Activated CD8-positive, alpha-beta memory T cell treated with anti-CD3 and anti-CD28 coated beads for 24 hours (primary cell): ENCODE data around the gene PTGDR2.

Experiments
- DNase-seq: peaks from one replicate; pipeline ENCODE4 v3.0.0-alpha.2; 2020

Gene PTGDR2

GRCh38 chr11:60873533-60873932, 17.8 kb upstream of the PTGDR2 start:
- DNase-seq: no peak

DNA sequence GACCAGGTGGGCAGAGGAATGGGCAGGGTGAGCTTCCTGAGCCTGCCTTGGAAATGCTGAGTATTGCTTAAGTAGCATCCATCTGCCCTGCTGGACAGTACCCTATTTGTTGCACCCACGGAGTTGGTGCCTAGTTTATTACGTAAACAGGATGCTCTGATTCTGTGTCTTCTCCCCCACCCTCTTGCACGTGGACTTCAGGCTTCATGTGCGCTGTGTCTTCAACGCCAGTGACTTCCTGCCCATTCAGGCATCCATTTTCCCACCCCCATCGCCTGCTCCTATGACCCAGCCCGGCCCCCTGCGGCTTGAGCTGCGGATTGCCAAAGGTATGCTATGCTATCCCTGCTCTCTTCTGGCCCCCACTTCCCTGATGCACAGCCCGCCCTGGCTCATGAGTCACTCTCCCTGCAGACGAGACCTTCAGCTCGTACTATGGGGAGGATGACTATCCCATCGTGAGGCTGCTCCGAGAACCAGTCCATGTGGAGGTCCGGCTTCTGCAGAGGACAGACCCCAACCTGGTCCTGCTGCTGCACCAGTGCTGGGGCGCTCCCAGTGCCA, 17.3 kb upstream of the PTGDR2 start:
- peak; percentile 57 for DNase-seq

- peak; percentile 55 for DNase-seq
These were observed 16.6 kb upstream of the PTGDR2 start for GRCh38 chr11:60872124-60872960.

DNA sequence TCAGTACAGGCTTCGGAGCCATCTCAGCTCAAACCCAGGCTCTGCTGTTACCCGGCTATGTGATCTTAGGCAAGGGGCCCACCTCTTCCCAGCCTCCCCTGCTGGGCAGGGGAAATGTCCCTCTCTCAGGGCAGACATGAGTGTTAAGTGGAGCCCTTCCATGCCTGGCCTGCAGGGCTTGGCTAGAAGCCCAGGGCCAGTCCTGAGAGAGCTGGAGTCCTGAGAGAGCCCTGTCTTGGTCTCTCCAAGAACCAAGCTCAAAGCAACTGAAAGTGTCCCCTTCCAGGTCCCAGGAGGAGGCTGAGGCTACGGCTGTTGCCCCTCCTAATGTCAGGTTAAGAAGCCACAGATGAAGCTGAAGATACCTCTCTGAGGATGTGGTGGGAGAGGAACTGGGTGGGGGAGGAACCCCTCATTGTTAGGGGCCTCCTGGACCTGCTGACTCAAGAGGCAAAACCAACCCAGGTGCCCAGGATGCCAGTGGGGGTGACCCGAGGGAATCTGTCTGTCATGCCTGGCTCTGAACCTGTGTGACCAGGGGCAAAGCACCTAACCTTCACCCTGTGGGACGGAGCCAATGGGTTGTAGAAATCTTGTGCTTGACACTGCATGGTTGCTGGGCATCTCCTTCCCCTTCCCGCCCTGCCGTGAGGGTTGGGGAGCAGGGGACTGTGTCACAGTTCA, 15.8 kb upstream of the PTGDR2 start:
- peak; percentile 60 for DNase-seq

- peak; percentile 53 for DNase-seq
These were observed 15.1 kb upstream of the PTGDR2 start for GRCh38 chr11:60870733-60871377.

GRCh38 chr11:60870276-60870675, 14.5 kb upstream of the PTGDR2 start:
- DNase-seq: peak; percentile 51

- DNase-seq: peak; percentile 45
These were observed 13.7 kb upstream of the PTGDR2 start for GRCh38 chr11:60869451-60869825.

DNA sequence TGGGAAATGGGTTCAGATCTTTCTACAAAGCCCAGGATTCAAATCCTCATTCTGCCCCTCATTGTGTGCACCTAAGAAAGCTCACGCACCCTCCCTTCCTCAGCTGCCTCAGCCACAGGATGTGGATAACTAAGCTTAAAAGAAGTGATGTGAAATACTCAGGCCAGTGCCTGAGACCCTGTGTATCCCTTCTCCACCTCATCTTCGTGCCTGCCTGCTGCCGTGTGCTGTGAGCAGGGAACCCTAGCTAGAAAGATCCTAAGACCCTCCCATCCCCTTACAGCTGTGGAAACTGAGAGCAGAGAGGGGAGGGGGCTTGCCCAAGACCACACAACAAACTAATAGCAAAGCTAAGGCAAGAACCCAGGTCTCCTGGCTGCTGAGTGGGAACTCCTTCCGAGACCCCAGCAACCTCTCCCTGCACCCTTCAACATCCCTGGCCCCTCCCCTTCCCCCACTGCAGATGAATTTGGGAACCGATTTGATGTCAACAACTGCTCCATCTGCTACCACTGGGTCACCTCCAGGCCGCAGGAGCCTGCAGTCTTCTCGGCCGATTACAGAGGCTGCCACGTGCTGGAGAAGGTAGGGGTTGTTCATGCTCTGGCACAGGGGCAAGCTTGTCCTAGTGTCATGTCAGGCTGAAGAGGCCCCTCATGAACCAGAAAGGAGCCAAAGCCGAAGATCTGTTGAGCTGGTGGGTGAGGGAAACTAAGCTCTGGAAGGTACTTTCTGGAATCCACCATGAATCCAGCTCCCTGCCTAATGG, 13.1 kb upstream of the PTGDR2 start:
- DNase-seq: peak; percentile 52

- peak; percentile 55 for DNase-seq
These were observed 12.3 kb upstream of the PTGDR2 start for GRCh38 chr11:60867871-60868681.

GRCh38 chr11:60866911-60867870, 11.4 kb upstream of the PTGDR2 start, which contains the start of gene ZP1:
Gene ZP1, plus strand, starts transcription at chr11:60867542. Its CDS starts 20 bp downstream, at chr11:60867562.
- DNase-seq: peak; percentile 51

GRCh38 chr11:60864856-60865513, 9.2 kb upstream of the PTGDR2 start:
- DNase-seq: peak; percentile 24

GRCh38 chr11:60863550-60864521, 8.1 kb upstream of the PTGDR2 start:
- peak; percentile 3 for DNase-seq

DNA sequence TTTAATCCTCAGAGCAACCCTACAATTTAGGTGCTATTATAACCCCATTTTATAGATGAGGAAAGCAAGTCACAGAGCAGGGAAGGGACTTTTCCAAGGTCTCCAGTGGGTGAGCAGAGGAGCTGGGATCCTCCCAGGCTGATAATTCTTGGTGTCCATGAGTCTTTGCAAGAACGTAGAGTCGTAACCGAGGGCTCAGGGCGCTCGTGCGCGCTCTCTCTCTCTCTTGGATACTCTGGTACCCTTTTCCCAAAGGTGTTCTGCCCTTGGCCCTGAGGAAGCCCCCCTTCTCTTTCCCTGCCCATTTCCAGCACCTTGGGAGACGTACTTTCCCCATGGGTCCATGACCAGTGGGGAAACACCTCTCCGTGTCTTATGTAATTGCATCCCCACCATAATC, 6.4 kb upstream of the PTGDR2 start:
- no peak for DNase-seq

DNA sequence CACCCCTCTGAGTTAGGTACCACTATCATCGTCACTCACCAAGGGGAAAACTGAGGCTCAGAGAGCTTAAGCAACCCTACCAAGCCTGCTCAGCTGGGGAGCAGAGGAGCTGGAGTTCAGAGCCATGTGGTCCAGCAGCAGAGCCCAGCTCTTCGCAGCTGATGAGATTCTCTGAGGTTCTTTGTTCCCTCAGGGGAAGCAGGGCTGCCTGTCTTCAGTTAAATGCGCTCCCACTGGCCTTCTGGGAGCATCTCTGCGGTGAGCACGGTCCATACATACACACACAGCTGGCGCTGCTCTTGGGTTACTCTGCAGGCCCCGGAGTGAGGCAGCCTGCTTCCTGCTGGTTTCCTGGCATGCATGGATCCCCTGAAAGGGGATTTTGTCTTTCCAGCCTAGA, 5.2 kb upstream of the PTGDR2 start:
- no peak for DNase-seq

GRCh38 chr11:60859616-60860250, 4.0 kb upstream of the PTGDR2 start:
- DNase-seq: no peak

DNA sequence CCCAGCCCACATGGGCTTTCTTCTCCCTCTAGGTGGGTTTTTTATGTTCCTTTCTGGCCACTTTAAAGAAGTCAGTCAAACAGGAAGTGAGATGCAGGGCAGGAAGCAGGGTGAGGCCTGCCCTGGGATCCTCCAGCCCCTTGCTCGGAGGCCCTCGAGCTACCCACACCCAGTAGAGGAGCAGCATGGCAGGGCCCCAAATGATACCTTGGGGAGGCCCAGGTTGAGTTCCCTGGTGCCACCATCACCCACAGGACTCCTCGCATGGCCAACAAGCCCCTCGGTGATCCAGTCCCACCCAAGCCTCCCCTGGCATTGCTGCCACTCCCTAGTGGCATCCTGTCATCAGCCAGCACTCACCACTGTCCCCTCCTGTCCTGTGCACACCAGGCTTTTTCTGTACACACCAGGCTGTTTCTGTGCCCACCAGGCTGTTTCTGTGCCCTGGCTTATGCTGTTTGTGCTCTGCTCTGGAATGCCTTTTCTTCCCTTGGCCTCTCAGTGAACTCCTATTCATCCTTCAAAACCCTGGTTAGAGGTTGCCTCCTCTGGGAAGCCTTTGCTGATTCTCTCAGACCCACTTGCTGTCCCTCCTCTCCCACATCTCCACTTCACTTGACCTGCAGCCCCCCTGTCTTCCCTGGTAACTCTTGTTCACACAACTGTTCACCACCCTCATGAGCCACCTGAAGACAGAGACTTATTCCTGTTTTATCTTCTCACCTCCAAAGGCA, 3.1 kb upstream of the PTGDR2 start:
- DNase-seq: no peak

DNA sequence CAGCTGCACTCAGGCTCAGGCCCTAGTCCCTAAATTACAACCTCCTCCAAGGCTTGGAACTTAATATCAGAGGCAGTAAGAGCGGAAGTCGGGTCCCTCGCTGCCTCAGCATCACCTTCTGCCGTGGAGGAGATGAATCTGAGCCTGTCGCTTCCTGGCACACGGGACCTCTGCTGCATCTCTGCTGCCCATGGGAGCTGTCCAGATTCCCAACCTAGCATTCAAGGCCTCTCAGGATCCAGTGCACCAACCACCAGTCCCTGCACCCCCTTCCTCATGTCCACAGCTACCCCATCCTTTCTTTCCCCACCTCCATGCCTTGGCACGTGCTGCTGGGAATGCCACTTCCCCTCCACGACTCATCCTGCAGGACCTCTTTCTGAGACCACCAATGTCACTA, 2.5 kb upstream of the PTGDR2 start:
- no peak for DNase-seq
